Endodermal cell (in vitro differentiated cells): ENCODE results near the gene AGBL1. TPM values are rescaled to one million over a fixed set of nuclear protein-coding genes. Genes with fewer than 3 reads are reported as not detected.
"Not testable (repeated sequence)": the region's sequence is repeated elsewhere in the genome, so short reads cannot be mapped to it uniquely, and the experiment has no call there.

ENCODE experiments used
- DNase-seq: peaks from one replicate; pipeline ENCODE4 v3.0.0-alpha.2; 2017
- H3K27ac ChIP-seq: 2 replicates; pipeline ENCODE4 v1.5.1; 2013; ENCODE audit warnings: mild to moderate bottlenecking, low read depth, low read length, moderate library complexity
- H3K27me3 ChIP-seq: 2 replicates; pipeline ENCODE4 v1.6.1; 2013; ENCODE audit warnings: mild to moderate bottlenecking, low read length, moderate library complexity; ENCODE audit not compliant: insufficient read depth, control insufficient read depth, poor library complexity, severe bottlenecking
- H3K36me3 ChIP-seq: 2 replicates; pipeline ENCODE4 v1.7.0; 2013; ENCODE audit warnings: mild to moderate bottlenecking, low read length, moderate library complexity; ENCODE audit not compliant: control insufficient read depth, insufficient read depth
- H3K4me1 ChIP-seq: one replicate; pipeline ENCODE4 v1.7.0; 2013; ENCODE audit warnings: low read length; ENCODE audit not compliant: control insufficient read depth, insufficient read depth
- H3K4me3 ChIP-seq: 2 replicates; pipeline ENCODE4 v1.5.1; 2013; ENCODE audit warnings: mild to moderate bottlenecking, low read length, moderate library complexity
- H3K9ac ChIP-seq: 2 replicates; pipeline ENCODE4 v1.6.1; 2013; ENCODE audit warnings: mild to moderate bottlenecking, low read length, moderate library complexity; ENCODE audit not compliant: poor library complexity, severe bottlenecking; ENCODE audit errors: extremely low read depth
- H3K9me3 ChIP-seq: 2 replicates; pipeline ENCODE4 v1.6.1; 2013; ENCODE audit warnings: mild to moderate bottlenecking, low read length, moderate library complexity; ENCODE audit not compliant: control insufficient read depth
- H3K27ac Mint-ChIP-seq: 2 replicates; pipeline ENCODE4 v1.8.0; 2020; ENCODE audit warnings: mixed read lengths
- H3K27me3 Mint-ChIP-seq: 2 replicates; pipeline ENCODE4 v1.8.0; 2021; ENCODE audit warnings: mild to moderate bottlenecking, mixed read lengths; ENCODE audit not compliant: insufficient read depth
- H3K36me3 Mint-ChIP-seq: 2 replicates; pipeline ENCODE4 v1.8.0; 2020; ENCODE audit warnings: low read depth, mixed read lengths
- H3K4me1 Mint-ChIP-seq: 2 replicates; pipeline ENCODE4 v1.8.0; 2020; ENCODE audit warnings: mixed read lengths
- H3K4me3 Mint-ChIP-seq: 2 replicates; pipeline ENCODE4 v1.8.0; 2020; ENCODE audit warnings: mild to moderate bottlenecking, moderate library complexity, mixed read lengths
- H3K9me3 Mint-ChIP-seq: 2 replicates; pipeline ENCODE4 v1.8.0; 2020; ENCODE audit warnings: mild to moderate bottlenecking, mixed read lengths
- WGBS, 2 experiments: methylation state at CpG; one replicate each; pipeline versions ENCODE4 v1.1.5 to v1.1.7; 2013; ENCODE audit warnings: missing lambda C conversion rate in 2 of 2, mixed read lengths in 1 of 2; ENCODE audit not compliant: insufficient coverage in 1 of 2, insufficient read length in 1 of 2; 5-methylcytosine and 5-hydroxymethylcytosine counted together
- total RNA-seq, 2 donors: library from RNA; stranded (reverse); fragmentation: NEBNext Ultra II Directional in 1 of 2; extraction: Animal tissue kit (Norgen Biotek cat#: 25700) in 1 of 2; gene quantifications; 2 replicates in 1 of 2; 3 replicates in 1 of 2; pipeline ENCODE4 v1.2.1, GENCODE V29; 2021
- TF ChIP-seq, protein P1 (sequence below): fragments of 200-600 bp; sonication (generic); conservative IDR thresholded peaks from 2 replicates; pipeline ENCODE4 v1.5.0; 2021; ENCODE audit warnings: antibody characterized with exemption, mild to moderate bottlenecking

AGBL1 gene
- total RNA-seq, 2 donors from 2014 or later = 0.07 to 0.11 TPM

DNA sequence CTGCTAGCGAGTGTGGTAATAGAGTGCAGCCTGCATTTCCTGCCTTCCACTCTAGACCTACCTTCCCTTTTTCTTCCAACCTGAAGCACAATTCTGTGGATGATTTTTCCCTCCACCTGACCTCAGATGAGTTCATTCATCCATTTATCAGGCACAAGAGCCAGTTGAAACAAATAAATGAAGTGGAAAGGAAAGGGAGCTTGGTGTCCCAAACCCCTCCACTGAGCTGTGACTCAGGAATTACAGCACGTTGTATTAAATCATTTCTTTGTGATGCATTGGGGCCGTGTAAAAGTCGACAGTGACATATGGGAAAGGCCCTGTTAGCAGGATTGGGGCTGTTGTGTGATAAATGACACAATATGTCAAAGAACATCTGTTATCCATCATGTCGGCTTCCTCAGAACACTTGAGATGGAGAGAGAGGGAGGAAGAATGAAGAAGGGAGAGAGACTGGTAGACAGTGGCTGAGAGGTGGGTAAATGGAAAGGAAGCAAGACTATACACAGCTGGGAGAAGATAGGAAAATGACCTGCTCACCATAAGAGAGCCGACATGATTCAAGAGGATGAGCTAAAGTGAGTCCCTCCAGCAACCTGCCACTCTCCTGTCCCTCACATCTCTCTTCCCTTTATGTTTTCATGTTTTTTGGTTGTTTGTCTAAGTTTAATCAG lies 366.0 kb downstream of the AGBL1 start:
- WGBS, 2 experiments = 87 to 90% methylated on average over 4 to 6 of the region's 6 CpGs
- H3K9ac ChIP-seq = no peak overlapping the region
- TF ChIP-seq, protein P1, sequence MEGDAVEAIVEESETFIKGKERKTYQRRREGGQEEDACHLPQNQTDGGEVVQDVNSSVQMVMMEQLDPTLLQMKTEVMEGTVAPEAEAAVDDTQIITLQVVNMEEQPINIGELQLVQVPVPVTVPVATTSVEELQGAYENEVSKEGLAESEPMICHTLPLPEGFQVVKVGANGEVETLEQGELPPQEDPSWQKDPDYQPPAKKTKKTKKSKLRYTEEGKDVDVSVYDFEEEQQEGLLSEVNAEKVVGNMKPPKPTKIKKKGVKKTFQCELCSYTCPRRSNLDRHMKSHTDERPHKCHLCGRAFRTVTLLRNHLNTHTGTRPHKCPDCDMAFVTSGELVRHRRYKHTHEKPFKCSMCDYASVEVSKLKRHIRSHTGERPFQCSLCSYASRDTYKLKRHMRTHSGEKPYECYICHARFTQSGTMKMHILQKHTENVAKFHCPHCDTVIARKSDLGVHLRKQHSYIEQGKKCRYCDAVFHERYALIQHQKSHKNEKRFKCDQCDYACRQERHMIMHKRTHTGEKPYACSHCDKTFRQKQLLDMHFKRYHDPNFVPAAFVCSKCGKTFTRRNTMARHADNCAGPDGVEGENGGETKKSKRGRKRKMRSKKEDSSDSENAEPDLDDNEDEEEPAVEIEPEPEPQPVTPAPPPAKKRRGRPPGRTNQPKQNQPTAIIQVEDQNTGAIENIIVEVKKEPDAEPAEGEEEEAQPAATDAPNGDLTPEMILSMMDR = no peak
- H3K4me1 ChIP-seq = no peaks in the 10 kb centered on the region
- H3K9me3 ChIP-seq = no peaks in the 10 kb centered on the region
- H3K27me3 ChIP-seq = no peaks in the 10 kb centered on the region
- H3K9me3 Mint-ChIP-seq = no peaks in the 10 kb centered on the region
- no peak overlapping the region for H3K27ac Mint-ChIP-seq
- H3K36me3 Mint-ChIP-seq = no peaks in the 10 kb centered on the region
- no peak overlapping the region for H3K27ac ChIP-seq
- H3K4me3 ChIP-seq = no peak overlapping the region
- H3K27me3 Mint-ChIP-seq = peaks cover 9% of the 10 kb centered on the region
- DNase-seq = no peak
- peaks cover 7% of the 10 kb centered on the region for H3K4me1 Mint-ChIP-seq
- H3K4me3 Mint-ChIP-seq = no peak overlapping the region
- no peaks in the 10 kb centered on the region for H3K36me3 ChIP-seq

DNA sequence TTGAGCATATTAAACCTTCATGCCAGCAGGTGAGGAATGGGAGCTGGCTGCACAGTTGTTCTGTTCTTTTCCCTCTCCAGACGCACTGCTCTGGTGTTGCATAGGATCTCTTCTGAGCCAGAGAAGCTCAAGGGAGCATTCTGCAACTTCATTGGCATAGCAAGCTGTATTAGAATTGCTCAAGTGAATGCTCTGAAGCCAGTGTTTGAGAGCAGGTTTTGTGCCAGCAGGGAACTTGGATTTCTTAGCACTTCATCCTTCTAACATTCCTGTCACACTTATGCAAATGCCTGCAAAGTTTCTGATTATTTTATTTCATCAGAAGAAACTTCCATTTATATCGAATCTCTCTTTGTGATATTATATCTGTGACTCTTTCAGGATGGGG lies 366.6 kb downstream of the AGBL1 start:
- 86% methylated on average over 2 of the region's 2 CpGs; no CpG with 5 or more reads in 1 of the 2 experiments for WGBS, 2 experiments
- peaks cover 7% of the 10 kb centered on the region for H3K27me3 Mint-ChIP-seq

DNA sequence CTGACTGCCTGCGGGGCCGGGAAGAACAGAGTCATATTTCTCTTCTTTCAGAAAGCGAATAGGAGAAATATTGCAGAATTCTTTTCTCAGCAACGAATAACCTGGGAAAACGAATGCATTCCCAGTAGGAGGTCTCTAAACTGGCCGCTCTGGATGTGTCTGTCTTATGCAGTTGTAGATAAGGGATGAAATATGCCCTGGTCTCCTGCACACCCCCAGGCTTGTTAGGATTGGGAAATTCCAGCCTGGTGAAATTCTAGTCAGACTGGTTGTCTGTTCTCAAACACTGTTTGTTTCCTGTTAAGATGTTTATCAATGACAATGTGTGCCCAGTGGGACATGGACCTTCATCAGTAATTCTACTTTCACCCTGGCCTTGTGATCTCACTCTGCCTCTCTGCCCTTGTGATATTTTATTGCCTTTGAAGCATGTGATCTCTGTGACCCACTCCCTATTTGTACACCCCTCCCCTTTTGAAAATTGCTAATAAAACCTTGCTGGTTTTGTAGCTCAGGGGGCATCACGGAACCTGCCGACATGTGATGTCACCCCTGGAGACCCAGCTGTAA lies 385.9 kb downstream of the AGBL1 start:
- not testable (repeated sequence) for H3K4me1 ChIP-seq, H3K36me3 ChIP-seq, H3K27ac Mint-ChIP-seq, H3K4me3 ChIP-seq, H3K4me3 Mint-ChIP-seq, H3K27me3 ChIP-seq, H3K4me1 Mint-ChIP-seq, DNase-seq, H3K9ac ChIP-seq, H3K27me3 Mint-ChIP-seq, H3K36me3 Mint-ChIP-seq, H3K27ac ChIP-seq
- H3K9me3 Mint-ChIP-seq = peaks cover 57% of the 10 kb centered on the region
- WGBS, 2 experiments = 91 to 94% methylated on average over 5 to 8 of the region's 8 CpGs
- H3K9me3 ChIP-seq = peaks cover 25% of the 10 kb centered on the region

More for the DNA sequence above, 366.6 kb downstream of the AGBL1 start:
- H3K9me3 ChIP-seq = peaks cover 4% of the 10 kb centered on the region
- H3K4me3 ChIP-seq = no peak overlapping the region
- no peaks in the 10 kb centered on the region for H3K27me3 ChIP-seq
- DNase-seq = no peak
- H3K4me1 Mint-ChIP-seq = peaks cover 7% of the 10 kb centered on the region
- no peak overlapping the region for H3K27ac Mint-ChIP-seq
- no peak overlapping the region for H3K27ac ChIP-seq
- no peaks in the 10 kb centered on the region for H3K36me3 ChIP-seq
- no peaks in the 10 kb centered on the region for H3K4me1 ChIP-seq
- TF ChIP-seq, protein P1 = no peak
- no peak overlapping the region for H3K4me3 Mint-ChIP-seq
- no peaks in the 10 kb centered on the region for H3K36me3 Mint-ChIP-seq
- H3K9me3 Mint-ChIP-seq = no peaks in the 10 kb centered on the region
- no peak overlapping the region for H3K9ac ChIP-seq
